Endothelial cell of umbilical vein (primary cell): ENCODE data around the gene FCF1. TPM values are rescaled to one million over a fixed set of nuclear protein-coding genes. Genes with fewer than 3 reads are reported as not detected.

Source experiments
- BruUV-seq: library from RNA; stranded (reverse); fragments of 400-500 nt; replicated peaks from 2 replicates; lab custom pipeline; 2021; lab: Mats Ljungman, UMichigan
- CTCF ChIA-PET: fragments of 300-600, 350-600 bp; sonication (Branson Sonifier 250); formaldehyde crosslinking; loops from one replicate; lab custom pipeline; 2021; ENCODE audit warnings: antibody characterized with exemption, inconsistent platforms; lab: Charles Lee
- POLR2A ChIA-PET: fragments of 300-600, 350-600 bp; sonication (Branson Sonifier 250); formaldehyde crosslinking; loops from one replicate; lab custom pipeline; 2021; ENCODE audit warnings: antibody characterized with exemption, inconsistent platforms; lab: Charles Lee
- DNase-seq: peaks from one replicate; pipeline ENCODE4 v3.0.0-alpha.2; 2011; ENCODE audit warnings: low read depth, low spot score
- FAIRE-seq: peaks from 2 replicates; lab custom pipeline; 2011; peaks lifted over from hg19 to GRCh38; lab: Jason Lieb, UNC
- H2AFZ ChIP-seq: 2 replicates; pipeline ENCODE4 v1.6.0; 2012; ENCODE audit warnings: low read depth, low read length, control low read depth, inconsistent platforms
- H3K27ac ChIP-seq: 2 replicates; pipeline ENCODE4 v1.5.1; 2011; ENCODE audit warnings: low read depth, mild to moderate bottlenecking, control low read depth, low read length, moderate library complexity; ENCODE audit not compliant: insufficient read depth
- H3K27me3 ChIP-seq, 2 experiments: 2 replicates each; pipeline versions ENCODE4 v1.6.0 to v1.6.1; 2011; ENCODE audit warnings: low read length in 2 of 2, mixed read lengths in 1 of 2; ENCODE audit not compliant: control insufficient read depth in 2 of 2, insufficient read depth in 2 of 2
- H3K36me3 ChIP-seq, 2 experiments: 2 replicates in 1 of 2; 3 replicates in 1 of 2; pipeline ENCODE4 v1.5.1; 2011; ENCODE audit warnings: low read length in 2 of 2, mild to moderate bottlenecking in 1 of 2, moderate library complexity in 1 of 2; ENCODE audit not compliant: control insufficient read depth in 2 of 2, insufficient read depth in 2 of 2; ENCODE audit errors: extremely low read depth in 1 of 2
- H3K4me1 ChIP-seq: 3 replicates; pipeline ENCODE4 v1.5.1; 2011; ENCODE audit warnings: mild to moderate bottlenecking, low read length; ENCODE audit not compliant: control insufficient read depth, insufficient read depth; ENCODE audit errors: extremely low read depth
- H3K4me2 ChIP-seq: 2 replicates; pipeline ENCODE4 v1.6.1; 2011; ENCODE audit warnings: low read length, control low read depth, mixed read lengths; ENCODE audit not compliant: insufficient read depth
- H3K4me3 ChIP-seq, 3 experiments: fragments of 200-600 bp in 1 of 3; sonication (generic), shearing (Covaris generic) in 1 of 3; replicated peaks in 1 of 3; 2 replicates each; pipeline ENCODE4 v1.5.1; 2011 to 2016; ENCODE audit warnings: control low read depth in 3 of 3, low read length in 3 of 3, mild to moderate bottlenecking in 2 of 3, inconsistent platforms in 1 of 3, low read depth in 1 of 3, moderate library complexity in 1 of 3; ENCODE audit not compliant: insufficient read depth in 1 of 3
- H3K79me2 ChIP-seq: 2 replicates; pipeline ENCODE4 v1.6.0; 2012; ENCODE audit warnings: low read length, inconsistent platforms; ENCODE audit not compliant: control insufficient read depth, insufficient read depth
- H3K9ac ChIP-seq: replicated peaks from 2 replicates; pipeline ENCODE3; 2011; ENCODE audit warnings: low read length, control low read depth; ENCODE audit not compliant: insufficient read depth; ENCODE audit errors: extremely low read depth
- H3K9me1 ChIP-seq: replicated peaks from 3 replicates; pipeline ENCODE4 v1.6.0; 2011; ENCODE audit warnings: mild to moderate bottlenecking, low read length; ENCODE audit not compliant: control insufficient read depth, insufficient read depth; ENCODE audit errors: extremely low read depth
- H3K9me3 ChIP-seq: replicated peaks from 2 replicates; pipeline ENCODE4 v1.5.1; 2012; ENCODE audit warnings: low read length, inconsistent platforms; ENCODE audit not compliant: control insufficient read depth, insufficient read depth
- H4K20me1 ChIP-seq: replicated peaks from 2 replicates; pipeline ENCODE3; 2011; ENCODE audit warnings: mild to moderate bottlenecking, low read length; ENCODE audit not compliant: control insufficient read depth, insufficient read depth; ENCODE audit errors: extremely low read depth
- EZH2 ChIP-seq: IDR thresholded peaks from 2 replicates; pipeline ENCODE4 v1.6.1; 2012; ENCODE audit warnings: borderline replicate concordance, low read depth, mild to moderate bottlenecking, moderate library complexity, low read length, inconsistent platforms; ENCODE audit not compliant: severe bottlenecking
- FOS ChIP-seq: IDR thresholded peaks from 2 replicates; pipeline ENCODE4 v1.6.1; 2011; ENCODE audit warnings: mild to moderate bottlenecking, low read length, moderate library complexity, borderline replicate concordance; ENCODE audit not compliant: insufficient read depth
- GATA2 ChIP-seq: IDR thresholded peaks from 2 replicates; pipeline ENCODE4 v1.7.0; 2011; ENCODE audit warnings: low read depth, mild to moderate bottlenecking, moderate library complexity, mixed read lengths, low read length; ENCODE audit not compliant: insufficient read length, insufficient read depth
- MYC ChIP-seq: IDR thresholded peaks from one replicate; pipeline ENCODE4 v1.6.1; 2011; ENCODE audit warnings: mild to moderate bottlenecking, low read depth, low read length
- POLR2A ChIP-seq: IDR thresholded peaks from 2 replicates; pipeline ENCODE4 v1.6.1; 2012; ENCODE audit warnings: low read depth, mild to moderate bottlenecking, control low read depth, low read length
- POLR2AphosphoS5 ChIP-seq: IDR thresholded peaks from 2 replicates; pipeline ENCODE4 v1.6.1; 2012; ENCODE audit warnings: low read depth, mild to moderate bottlenecking, control low read depth, low read length, moderate library complexity; ENCODE audit not compliant: insufficient read depth
- dilution Hi-C: fragments of 300-500 bp; cut with MboI; formaldehyde crosslinking; loops from one replicate; pipeline ENCODE4 v1.15.0; 2019; ENCODE audit warnings: low sequenced_read_pairs; ENCODE audit not compliant: extremely low pct_ligation_motif_present
- intact Hi-C: fragments of 100-400 bp; cut with micrococcal nuclease; formaldehyde crosslinking; loops from one replicate; pipeline ENCODE4 v1.10.0; 2022
- polyA plus RNA-seq, 4 experiments: library from polyadenylated mRNA; depleted of rRNA in 3 of 4; stranded (reverse) in 3 of 4; unstranded in 1 of 4; fragments of >200 nt; gene quantifications; 2 replicates each; pipeline versions ENCODE4 v1.2.1 to v1.2.3, GENCODE V29; 2011 to 2012; ENCODE audit warnings: missing spikeins in 1 of 4
- total RNA-seq: library from RNA; stranded (reverse); gene quantifications from 2 replicates; pipeline ENCODE4 v1.2.3, GENCODE V29; 2021

FCF1 gene
- total and polyA plus RNA-seq, 2 donors (not counting 3 experiments of a cell fraction or from before 2014, with no cell fraction given): 26.2 to 58.2 TPM

DNA sequence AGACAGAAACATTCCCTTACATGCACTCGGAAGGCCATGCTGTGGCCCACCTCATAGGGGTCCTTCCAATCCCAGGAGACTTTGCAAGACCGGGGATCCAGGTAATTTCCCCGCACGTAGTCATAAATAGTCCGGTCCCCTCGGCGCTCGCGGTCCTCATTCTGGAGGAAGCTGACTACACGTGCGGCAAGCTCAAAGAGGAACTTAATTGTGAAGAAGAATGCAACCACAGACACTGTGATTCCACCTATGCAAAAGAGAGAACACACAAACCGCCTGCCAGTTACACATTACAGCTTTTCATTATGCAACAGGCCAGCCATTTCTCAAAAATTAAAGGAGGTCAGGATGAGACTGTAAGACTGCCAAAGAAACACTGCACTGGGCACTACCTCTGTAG lies 28.5 kb upstream of the FCF1 start:
- Histone ChIP-seq H3K27ac (no peak overlapping the region), H3K9ac (no peak overlapping the region), H2AFZ (no peak overlapping the region), H3K36me3 (peaks cover 4 to 12% of the 10 kb centered on the region in 2 experiments), H4K20me1 (no peaks in the 10 kb centered on the region), H3K4me2 (no peak overlapping the region), H3K79me2 (no peaks in the 10 kb centered on the region), H3K9me3 (no peaks in the 10 kb centered on the region), H3K4me1 (peaks cover 6% of the 10 kb centered on the region), H3K9me1 (no peaks in the 10 kb centered on the region), H3K4me3 (no peak overlapping the region), H3K27me3 (no peaks in the 10 kb centered on the region)
- TF ChIP-seq POLR2AphosphoS5: no peak
- no peak for DNase-seq
- dilution Hi-C loops: no loop called here
- no TSS peak for BruUV-seq
- no peak for FAIRE-seq
- intact Hi-C loops: no loop called here
- ChIA-PET POLR2A (no interaction called here), CTCF (interaction anchor here (1.0 to 2.8 kb wide), 7 partner anchors 22 to 125 kb away, joined by 3 to 10 read pairs (median 4); partner anchors contain the start of genes LTBP2 and YLPM1)

DNA sequence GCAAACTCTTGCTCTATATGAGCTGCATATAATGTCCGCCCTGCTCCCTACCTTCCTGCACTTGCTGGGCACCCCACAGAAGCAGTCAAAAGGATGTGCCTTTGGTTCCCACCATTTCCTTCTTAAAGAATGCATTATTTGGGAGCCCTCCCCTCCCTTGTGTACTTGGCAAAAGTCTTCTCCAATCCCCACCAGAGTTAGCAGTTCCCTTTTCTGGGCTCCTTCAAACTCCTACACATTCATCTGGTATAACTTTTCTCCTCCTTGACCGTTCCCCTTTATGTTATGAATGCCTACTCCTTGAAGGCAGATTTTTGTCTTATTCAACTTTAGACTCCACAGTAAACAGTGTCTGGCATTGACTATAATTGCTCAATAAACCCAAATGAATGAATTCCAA lies 27.9 kb upstream of the FCF1 start:
- Histone ChIP-seq H3K9me3 (no peaks in the 10 kb centered on the region), H3K4me3 (no peak overlapping the region), H3K9ac (no peak overlapping the region), H2AFZ (no peak overlapping the region), H3K4me2 (no peak overlapping the region), H4K20me1 (no peaks in the 10 kb centered on the region), H3K27me3 (no peaks in the 10 kb centered on the region), H3K36me3 (peaks cover 6 to 12% of the 10 kb centered on the region in 2 experiments), H3K27ac (no peak overlapping the region), H3K79me2 (no peaks in the 10 kb centered on the region), H3K9me1 (no peaks in the 10 kb centered on the region), H3K4me1 (peaks cover 6% of the 10 kb centered on the region)
- TF ChIP-seq GATA2 (no peak), FOS (no peak), POLR2AphosphoS5 (no peak), EZH2 (no peak), POLR2A (no peak), MYC (no peak)
- dilution Hi-C loops: no loop called here
- ChIA-PET CTCF (interaction anchor here (1.0 to 2.8 kb wide), 5 partner anchors 73 to 124 kb away, joined by 3 to 10 read pairs (median 4); partner anchors contain the start of genes LTBP2 and YLPM1), POLR2A (no interaction called here)
- BruUV-seq: no TSS peak
- intact Hi-C loops: no loop called here
- DNase-seq: no peak
- no peak for FAIRE-seq
